HG02759 (cell line): ENCODE results near the gene HOXB7.
A peak's percentile ranks its signal among the peaks of the same experiment; 100 is the strongest.

Source experiments
- ATAC-seq: cut with Tn5 transposase; IDR thresholded peaks from one replicate; pipeline ENCODE4 v1.9.1; 2021; ENCODE audit warnings: mild to moderate bottlenecking, moderate library complexity; ENCODE audit not compliant: unreplicated experiment

HOXB7 gene

GRCh38 chr17:48624544-48625494 is 14.0 kb upstream of the HOXB7 start:
- peak; percentile 19 for ATAC-seq

DNA sequence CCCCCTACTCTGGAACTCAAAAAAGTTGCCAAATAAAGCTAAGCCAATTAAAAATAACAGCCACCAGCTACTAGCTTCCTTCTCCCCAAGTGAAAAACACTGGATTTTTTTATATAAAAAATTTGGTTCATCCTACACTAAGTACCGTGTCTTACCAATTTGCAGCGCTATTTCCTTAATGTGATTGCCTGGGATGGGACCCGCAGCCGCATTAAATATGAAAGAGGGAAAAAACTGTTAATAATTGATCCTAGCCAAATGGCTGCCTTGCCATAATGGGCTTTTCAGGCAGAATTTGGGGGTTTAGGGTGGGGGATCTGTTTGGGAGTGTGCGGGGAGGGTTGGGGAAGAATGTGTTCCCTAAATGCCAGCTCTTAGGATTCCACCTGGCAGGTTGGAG is 13.3 kb upstream of the HOXB7 start:
- ATAC-seq: no peak

DNA sequence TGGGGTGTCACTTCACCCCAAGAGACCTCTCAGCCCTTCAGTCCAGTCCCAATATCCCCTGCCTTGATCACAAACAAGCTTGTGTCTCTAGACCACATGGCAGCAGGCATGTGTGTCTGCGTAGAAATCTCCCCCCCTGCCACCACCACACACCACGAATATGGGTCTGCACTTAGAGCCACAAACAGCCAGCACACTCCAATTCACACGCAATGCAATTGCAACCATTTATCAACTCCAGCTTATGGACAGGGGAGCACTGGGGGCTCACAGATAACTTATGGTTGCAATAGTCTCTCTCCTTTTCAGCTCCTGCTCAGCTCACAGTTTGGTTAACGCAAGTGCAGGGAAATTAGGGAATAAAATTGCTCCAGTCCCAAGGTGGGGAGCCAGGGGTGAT is 12.8 kb upstream of the HOXB7 start:
- no peak for ATAC-seq

DNA sequence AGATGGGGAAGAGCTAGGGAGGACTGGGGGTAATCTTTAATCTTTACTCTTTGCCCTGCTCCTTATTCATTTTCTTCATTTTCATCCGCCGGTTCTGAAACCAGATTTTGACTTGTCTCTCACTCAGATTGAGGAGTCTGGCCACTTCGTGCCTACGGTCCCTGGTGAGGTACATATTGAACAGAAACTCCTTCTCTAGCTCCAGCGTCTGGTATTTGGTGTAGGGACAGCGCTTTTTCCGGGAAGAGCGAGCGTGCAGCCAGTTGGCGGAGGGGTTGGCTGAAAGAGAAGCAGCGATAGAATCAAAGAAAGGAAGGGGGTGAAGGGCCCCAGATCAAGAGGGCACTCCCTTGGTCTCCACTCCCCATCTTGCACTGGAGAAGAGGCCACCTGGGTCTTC is 12.0 kb upstream of the HOXB7 start:
- ATAC-seq: no peak

- no peak for ATAC-seq
Observed at GRCh38 chr17:48621410-48622392, 10.9 kb upstream of the HOXB7 start.

DNA sequence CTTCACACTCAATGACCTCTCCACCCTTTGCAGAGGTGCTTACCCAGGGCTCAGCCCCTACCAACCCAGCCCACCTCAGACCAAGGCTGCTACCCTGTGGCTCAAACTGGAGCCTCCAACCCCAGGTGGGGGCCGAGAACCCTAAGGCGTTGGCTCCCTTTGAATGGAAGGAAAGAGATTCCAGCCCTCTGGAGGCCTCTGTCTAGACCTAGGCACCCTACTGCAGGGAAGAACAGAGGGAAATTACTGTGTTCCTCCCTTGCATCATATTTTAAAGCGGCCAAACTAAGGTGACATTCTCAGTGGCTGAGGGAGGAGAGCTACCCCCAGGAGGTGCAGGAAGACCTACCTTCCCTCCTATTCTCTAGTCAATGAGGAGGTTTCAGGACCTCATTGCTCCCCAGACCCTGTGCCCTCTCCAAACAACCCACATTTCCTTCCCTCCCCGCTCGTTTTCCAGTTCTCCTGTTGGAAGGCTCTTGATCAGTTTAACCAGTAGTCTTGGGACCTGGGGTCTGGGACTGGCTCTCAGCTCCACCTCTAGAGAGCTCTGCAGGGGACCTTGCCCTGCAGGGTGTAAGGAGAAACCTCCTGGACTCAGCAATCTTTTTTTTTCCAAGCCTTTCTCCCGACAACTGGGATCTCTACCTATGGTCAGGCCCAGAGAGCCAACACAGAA is 9.8 kb upstream of the HOXB7 start:
- no peak for ATAC-seq

DNA sequence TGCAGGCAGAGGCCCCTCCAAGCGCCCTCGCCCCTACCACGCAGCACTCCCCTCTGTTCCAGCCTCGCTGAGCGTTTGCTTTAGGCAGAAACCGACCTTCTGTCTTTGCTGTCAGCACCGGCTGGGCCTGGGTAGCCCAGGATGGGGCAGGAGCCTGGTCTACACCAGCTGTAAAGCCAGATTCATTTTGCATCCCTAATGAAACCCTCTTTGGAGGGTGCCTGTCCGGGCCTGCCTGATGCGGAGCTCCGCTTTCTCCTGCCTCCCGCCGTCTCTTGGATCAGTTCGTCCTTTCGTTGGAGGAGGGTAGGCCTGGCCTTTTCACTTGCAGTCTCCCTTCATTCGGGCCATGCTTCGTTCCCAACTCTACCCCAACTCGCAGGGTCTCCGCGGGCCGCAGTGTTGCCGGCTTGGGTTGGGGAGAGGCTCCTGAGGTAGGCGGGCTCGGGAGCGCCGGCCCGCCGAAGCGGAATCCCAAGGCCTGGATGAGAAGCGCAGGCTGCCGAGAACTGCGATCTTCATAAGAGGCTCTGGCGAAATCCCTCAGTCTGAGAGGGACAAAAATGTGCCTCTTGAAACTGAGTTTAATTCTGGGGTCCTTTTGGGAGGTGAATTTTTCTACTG is 9.1 kb upstream of the HOXB7 start:
- no peak for ATAC-seq

GRCh38 chr17:48618256-48618896 is 7.6 kb upstream of the HOXB7 start:
- ATAC-seq: no peak

- ATAC-seq: no peak
Observed at GRCh38 chr17:48617471-48618255, 6.8 kb upstream of the HOXB7 start.

DNA sequence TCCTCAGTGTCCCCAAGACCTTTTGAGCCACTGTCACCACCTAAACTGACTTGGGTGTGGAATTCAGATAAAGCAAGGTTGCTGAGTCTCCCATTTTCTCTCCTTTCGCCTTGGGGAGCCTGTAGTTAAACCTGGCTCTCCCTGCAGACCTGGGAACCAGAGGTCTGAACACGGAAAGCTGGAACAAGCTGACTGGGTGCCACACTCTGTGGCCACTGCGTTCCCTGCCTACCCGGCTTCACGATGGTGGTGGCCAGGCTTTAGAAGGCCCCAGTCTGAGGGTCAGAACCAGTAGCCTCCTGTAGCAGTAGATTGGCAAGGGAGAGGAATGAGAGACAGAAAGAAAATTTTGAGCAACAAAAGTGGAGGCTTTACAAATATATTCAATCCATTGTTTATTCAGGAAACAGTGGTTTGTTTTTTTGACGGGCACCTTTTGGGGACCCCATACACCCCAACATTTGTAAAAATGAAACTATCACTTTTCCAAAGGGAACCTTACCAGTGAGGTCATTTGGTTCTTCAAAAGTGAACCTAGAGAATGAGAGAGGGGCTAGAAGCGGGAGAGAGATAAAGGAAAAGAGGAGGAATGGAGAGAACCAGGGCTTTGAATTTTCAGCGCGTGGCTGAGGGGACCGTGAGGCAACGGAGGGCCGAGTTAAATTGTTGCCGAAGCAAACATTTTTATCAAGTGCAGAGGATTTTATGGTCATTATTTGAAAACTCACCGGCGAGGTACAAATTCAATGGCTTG is 6.1 kb upstream of the HOXB7 start:
- no peak for ATAC-seq

GRCh38 chr17:48615963-48616716 is 5.3 kb upstream of the HOXB7 start:
- no peak for ATAC-seq

DNA sequence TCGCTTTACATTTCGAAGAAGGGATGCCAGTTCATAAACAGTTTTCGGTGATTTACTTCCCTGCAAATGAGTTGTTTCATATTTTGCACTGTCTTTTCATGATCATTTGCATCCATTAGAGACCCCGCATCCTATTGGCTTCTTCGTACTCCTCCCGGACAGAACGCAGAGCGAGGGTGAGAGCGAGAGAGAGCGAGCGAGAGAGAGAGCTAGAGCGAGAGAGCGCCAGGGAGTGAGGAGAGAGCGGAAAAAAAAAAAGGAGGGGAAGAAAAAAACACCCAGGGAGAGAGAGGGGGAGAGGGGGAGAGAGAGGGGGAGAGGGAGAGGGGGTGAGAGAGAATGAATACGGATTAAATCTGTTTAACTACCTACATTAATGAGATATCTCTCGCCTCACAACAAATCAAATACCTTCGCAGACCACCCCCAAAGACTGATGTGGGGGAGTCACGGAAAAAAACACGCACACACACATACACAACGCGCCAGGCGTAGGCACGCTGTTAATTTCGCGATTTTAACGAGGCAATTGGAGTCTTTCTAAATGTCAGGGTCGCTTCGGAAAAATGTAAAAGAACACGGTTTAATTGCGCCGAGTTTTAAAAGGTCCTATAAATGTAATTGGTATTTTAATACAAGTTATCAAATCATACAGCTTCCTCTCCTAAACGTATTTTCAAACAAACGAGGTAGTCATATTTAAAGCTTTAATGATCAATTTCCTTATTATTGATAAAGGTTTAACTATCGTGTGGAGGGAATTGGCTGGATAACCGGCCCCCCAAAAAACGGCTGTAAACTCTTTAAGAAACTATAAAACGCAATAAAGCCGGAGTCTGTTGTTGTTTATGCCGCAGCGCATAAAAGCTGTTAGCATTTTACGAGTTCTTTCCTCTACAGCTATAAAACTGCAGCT is 4.5 kb upstream of the HOXB7 start, which contains the start of gene HOXB8:
Gene HOXB8 (minus strand): TSS at position 246 of the 916 bp plus-strand sequence. CDS start 588 bp downstream, outside the sequence.
- no peak for ATAC-seq

- ATAC-seq: no peak
Observed at GRCh38 chr17:48613862-48614694, 3.3 kb upstream of the HOXB7 start.

- no peak for ATAC-seq
Observed at GRCh38 chr17:48612854-48613691, 2.3 kb upstream of the HOXB7 start.

DNA sequence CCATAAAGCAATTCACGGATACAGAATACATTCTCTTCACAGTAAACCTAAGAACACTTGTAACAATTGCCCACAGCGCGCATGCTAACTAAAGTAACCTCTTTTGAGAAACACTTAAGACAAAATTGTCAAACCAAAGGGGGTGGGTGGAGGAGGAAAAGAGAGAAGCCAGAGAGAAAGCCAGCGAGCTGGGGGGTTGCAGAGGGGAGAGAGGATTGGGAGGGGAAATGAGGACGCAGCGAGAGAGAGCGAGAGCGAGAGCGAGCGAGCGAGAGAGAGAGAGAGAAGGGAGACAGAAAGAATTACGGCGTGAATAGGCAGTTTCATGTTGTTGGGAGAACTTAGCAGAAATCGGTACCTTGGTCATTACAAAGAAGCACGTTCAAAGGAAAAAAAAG is 1.6 kb upstream of the HOXB7 start:
- no peak for ATAC-seq
